Stomach (tissue), 19 donors: ENCODE results near the gene AOC2. TPM values are rescaled to one million over a fixed set of nuclear protein-coding genes. Genes with fewer than 3 reads are reported as not detected.

Experiments
- DNase-seq, 2 donors: peaks; one replicate each; pipeline versions ENCODE4 v3.0.0 to v3.0.0-alpha.2; 2013 to 2019
- H3K27ac ChIP-seq, 5 donors: fragments of 200-600 bp in 4 of 5; sonication (generic) in 4 of 5; one replicate each; pipeline ENCODE4 v1.5.1; 2013 to 2019; ENCODE audit warnings: mild to moderate bottlenecking in 1 of 5, moderate library complexity in 1 of 5
- H3K27me3 ChIP-seq, 3 donors: fragments of 200-600 bp; sonication (generic); one replicate each; pipeline ENCODE4 v1.5.1; 2017 to 2019; ENCODE audit warnings: mixed run types in 1 of 3
- H3K36me3 ChIP-seq, 4 donors: fragments of 200-600 bp; sonication (generic); 1 replicate in 3 of 4; 2 replicates in 1 of 4; pipeline ENCODE4 v1.5.1; 2016 to 2019
- H3K4me1 ChIP-seq, 4 donors: fragments of 200-600 bp; sonication (generic); one replicate each; pipeline ENCODE4 v1.5.1; 2016 to 2019
- H3K4me3 ChIP-seq, 4 donors: fragments of 200-600 bp; sonication (generic) in 3 of 4; one replicate each; pipeline ENCODE4 v1.5.1; 2016 to 2019; ENCODE audit warnings: mild to moderate bottlenecking in 1 of 4
- H3K9me3 ChIP-seq, 4 donors: fragments of 200-600 bp; sonication (generic); one replicate each; pipeline ENCODE4 v1.5.1; 2016 to 2019
- EP300 ChIP-seq: sonication (generic); formaldehyde crosslinking; IDR thresholded peaks from one replicate; pipeline ENCODE4 v1.6.1; 2017; ENCODE audit warnings: antibody characterized with exemption
- POLR2A ChIP-seq, 4 donors: fragments of 450-650 bp; IDR thresholded peaks; one replicate each; pipeline ENCODE4 v1.6.1; 2016; ENCODE audit warnings: antibody characterized with exemption in 4 of 4, control low read depth in 2 of 4, mild to moderate bottlenecking in 1 of 4, moderate library complexity in 1 of 4
- POLR2AphosphoS5 ChIP-seq, 3 donors: sonication (generic); formaldehyde crosslinking; IDR thresholded peaks; one replicate each; pipeline ENCODE4 v1.6.1; 2016; ENCODE audit warnings: antibody characterized with exemption in 3 of 3
- WGBS, 5 donors: extraction: QIAGEN DNeasy Blood & Tissue Kit in 3 of 5; methylation state at CpG; one replicate each; pipeline versions ENCODE4 v1.1.5 to v1.1.7; 2013 to 2018; 5-methylcytosine and 5-hydroxymethylcytosine counted together
- intact Hi-C: fragments of 100-400 bp; cut with DNase I; formaldehyde crosslinking; loops from one replicate; pipeline ENCODE4 v1.15.1; 2023; ENCODE audit warnings: low total_unique reads
- long read RNA-seq, 10 donors: transcript quantifications; one replicate each; lab custom pipeline, GENCODE V29; 2026
- polyA plus RNA-seq, 3 donors: library from polyadenylated mRNA; stranded (reverse); fragments of 200-250 nt; gene quantifications; one replicate each; pipeline ENCODE4 v1.2.3, GENCODE V29; 2013
- total RNA-seq, 5 donors: library from RNA; depleted of rRNA; stranded (reverse); fragments of >200 nt; gene quantifications; one replicate each; pipeline versions ENCODE4 v1.1.0 to v1.2.3, GENCODE V29; 2014 to 2016
- TF ChIP-seq, protein P1 (sequence below), 7 experiments: fragments of 450-650 bp in 4 of 7; fragments of 200-600 bp in 3 of 7; sonication (generic) in 3 of 7; IDR thresholded peaks; one replicate each; pipeline ENCODE4 v1.5.1; 2016 to 2019; ENCODE audit warnings: antibody characterized with exemption in 7 of 7, control low read depth in 2 of 7, mild to moderate bottlenecking in 1 of 7
- donor health status: healthy with polysubstance abuse.
- donor health status: Bipolar disorder and iron deficiency.
- donor health status: healthy.

The AOC2 gene, protein sequence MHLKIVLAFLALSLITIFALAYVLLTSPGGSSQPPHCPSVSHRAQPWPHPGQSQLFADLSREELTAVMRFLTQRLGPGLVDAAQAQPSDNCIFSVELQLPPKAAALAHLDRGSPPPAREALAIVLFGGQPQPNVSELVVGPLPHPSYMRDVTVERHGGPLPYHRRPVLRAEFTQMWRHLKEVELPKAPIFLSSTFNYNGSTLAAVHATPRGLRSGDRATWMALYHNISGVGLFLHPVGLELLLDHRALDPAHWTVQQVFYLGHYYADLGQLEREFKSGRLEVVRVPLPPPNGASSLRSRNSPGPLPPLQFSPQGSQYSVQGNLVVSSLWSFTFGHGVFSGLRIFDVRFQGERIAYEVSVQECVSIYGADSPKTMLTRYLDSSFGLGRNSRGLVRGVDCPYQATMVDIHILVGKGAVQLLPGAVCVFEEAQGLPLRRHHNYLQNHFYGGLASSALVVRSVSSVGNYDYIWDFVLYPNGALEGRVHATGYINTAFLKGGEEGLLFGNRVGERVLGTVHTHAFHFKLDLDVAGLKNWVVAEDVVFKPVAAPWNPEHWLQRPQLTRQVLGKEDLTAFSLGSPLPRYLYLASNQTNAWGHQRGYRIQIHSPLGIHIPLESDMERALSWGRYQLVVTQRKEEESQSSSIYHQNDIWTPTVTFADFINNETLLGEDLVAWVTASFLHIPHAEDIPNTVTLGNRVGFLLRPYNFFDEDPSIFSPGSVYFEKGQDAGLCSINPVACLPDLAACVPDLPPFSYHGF
- 1 to 10 TPM in 1 of 5 donors, under 1 TPM in 2, not detected in 2; 0.87 to 3.0 (median 0.92) TPM for total RNA-seq
- polyA plus RNA-seq: under 1 TPM in 2 of 3 donors, not detected in 1; 0.50 to 0.55 TPM
- long read RNA-seq, donor 1: 0 reads
- long read RNA-seq, donor 2: 0 reads
- long read RNA-seq, donor 3: 0 reads
- long read RNA-seq, donor 4: 0 reads
- long read RNA-seq, donor 5: 0 reads
- long read RNA-seq, donor 6: 0 reads
- long read RNA-seq, donor 7: 0 reads
- long read RNA-seq, donor 8: 0 reads
- long read RNA-seq, donor 9: 0 reads
- long read RNA-seq, donor 10: 0 reads

DNA sequence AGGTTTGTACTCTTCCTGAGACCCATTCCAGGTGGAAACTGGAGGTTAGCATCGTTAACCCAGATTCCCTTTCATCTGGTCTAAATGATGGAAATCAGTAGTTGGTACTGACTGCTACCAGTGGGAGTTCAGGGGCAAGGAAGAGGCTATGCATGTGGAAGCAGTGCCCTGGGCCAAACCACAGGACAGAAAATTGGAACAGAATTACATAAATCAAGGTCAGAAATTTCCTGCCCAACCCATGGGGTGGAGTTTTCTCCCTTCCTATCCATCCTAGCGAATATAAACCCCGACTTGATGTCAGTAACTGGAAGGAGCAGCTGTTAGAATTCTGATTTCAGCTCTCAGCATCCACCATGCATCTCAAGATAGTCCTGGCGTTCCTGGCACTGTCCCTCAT lies at the start of gene AOC2:
AOC2 (plus strand) TSS at position 310 of the 400 bp plus-strand sequence; CDS start at position 357, 47 bp downstream.
- intact Hi-C loops: loop anchor here (5.0 kb wide), 1 partner anchor 88 kb away; no protein-coding TSS in a partner anchor
- Histone ChIP-seq H3K36me3 (peaks cover 48 to 71% (median 68%) of the 10 kb centered on the region in 4 donors), H3K4me3 (no peak within 1 kb of the TSS), H3K9me3 (no peaks in the 10 kb centered on the region), H3K27ac (peak within 1 kb of the TSS in 1 of 5 donors; percentile 60), H3K4me1 (peaks cover 5 to 38% (median 22%) of the 10 kb centered on the region in 4 donors), H3K27me3 (no peaks in the 10 kb centered on the region)
- 70 to 86% (median 78%) methylated on average over 4 of the region's 4 CpGs for WGBS, 5 donors
- DNase-seq: no peak
- TF ChIP-seq EP300 (no peak), POLR2AphosphoS5 (IDR thresholded peaks at IDR 0.05) (no peak), POLR2A (IDR thresholded peaks at IDR 0.05) (no peak)
- TF ChIP-seq, protein P1, sequence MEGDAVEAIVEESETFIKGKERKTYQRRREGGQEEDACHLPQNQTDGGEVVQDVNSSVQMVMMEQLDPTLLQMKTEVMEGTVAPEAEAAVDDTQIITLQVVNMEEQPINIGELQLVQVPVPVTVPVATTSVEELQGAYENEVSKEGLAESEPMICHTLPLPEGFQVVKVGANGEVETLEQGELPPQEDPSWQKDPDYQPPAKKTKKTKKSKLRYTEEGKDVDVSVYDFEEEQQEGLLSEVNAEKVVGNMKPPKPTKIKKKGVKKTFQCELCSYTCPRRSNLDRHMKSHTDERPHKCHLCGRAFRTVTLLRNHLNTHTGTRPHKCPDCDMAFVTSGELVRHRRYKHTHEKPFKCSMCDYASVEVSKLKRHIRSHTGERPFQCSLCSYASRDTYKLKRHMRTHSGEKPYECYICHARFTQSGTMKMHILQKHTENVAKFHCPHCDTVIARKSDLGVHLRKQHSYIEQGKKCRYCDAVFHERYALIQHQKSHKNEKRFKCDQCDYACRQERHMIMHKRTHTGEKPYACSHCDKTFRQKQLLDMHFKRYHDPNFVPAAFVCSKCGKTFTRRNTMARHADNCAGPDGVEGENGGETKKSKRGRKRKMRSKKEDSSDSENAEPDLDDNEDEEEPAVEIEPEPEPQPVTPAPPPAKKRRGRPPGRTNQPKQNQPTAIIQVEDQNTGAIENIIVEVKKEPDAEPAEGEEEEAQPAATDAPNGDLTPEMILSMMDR (IDR thresholded peaks at IDR 0.05): no peak

DNA sequence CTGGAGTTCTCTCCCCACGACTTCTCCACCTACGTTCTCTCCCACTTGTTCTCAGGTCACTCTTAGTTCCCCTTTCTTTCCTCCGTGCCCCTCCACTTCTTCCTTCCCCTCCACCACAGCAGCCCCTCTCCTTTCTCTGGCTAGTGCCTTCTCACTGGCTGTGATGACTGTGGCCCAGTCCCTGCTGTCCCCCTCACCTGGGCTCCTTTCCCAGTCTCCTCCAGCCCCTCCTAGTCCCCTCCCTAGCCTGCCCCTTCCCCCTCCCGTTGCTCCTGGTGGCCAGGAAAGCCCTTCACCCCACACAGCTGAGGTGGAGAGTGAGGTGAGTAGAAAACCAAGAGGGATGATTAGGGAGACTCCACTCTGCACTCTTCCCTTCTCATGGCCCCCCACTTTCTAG lies 49.3 kb upstream of the AOC2 start:
- peak overlapping the region in 2 of 5 donors; percentile 21 to 31 for H3K27ac ChIP-seq
- intact Hi-C loops: no loop called here
- peaks cover 0 to 28% (median 17%) of the 10 kb centered on the region in 4 donors for H3K36me3 ChIP-seq
- DNase-seq: no peak
- peaks cover 14 to 36% (median 27%) of the 10 kb centered on the region in 4 donors for H3K4me1 ChIP-seq
- WGBS, 5 donors: 52 to 70% (median 63%) methylated on average over 4 of the region's 4 CpGs
- TF ChIP-seq POLR2A (IDR thresholded peaks at IDR 0.05) (no peak), POLR2AphosphoS5 (IDR thresholded peaks at IDR 0.05) (no peak), EP300 (no peak)
- TF ChIP-seq, protein P1 (IDR thresholded peaks at IDR 0.05): no peak
- no peaks in the 10 kb centered on the region for H3K9me3 ChIP-seq
- no peaks in the 10 kb centered on the region for H3K27me3 ChIP-seq
- H3K4me3 ChIP-seq: no peak overlapping the region

DNA sequence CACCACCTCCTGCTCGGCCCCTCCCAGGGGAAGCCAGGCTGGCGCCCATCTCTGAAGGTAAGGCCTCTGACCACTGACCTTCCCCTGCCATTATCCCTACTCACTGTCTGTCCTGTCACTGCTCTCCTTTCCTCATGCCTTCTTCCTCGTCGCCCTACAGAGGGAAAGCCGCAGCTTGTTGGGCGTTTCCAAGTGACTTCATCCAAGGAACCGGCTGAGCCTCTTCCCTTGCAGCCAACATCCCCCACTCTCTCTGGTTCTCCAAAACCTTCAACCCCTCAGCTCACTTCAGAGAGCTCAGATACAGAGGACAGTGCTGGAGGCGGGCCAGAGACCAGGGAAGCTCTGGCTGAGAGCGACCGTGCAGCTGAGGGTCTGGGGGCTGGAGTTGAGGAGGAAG lies 48.9 kb upstream of the AOC2 start:
- Histone ChIP-seq H3K27ac (peak overlapping the region in 2 of 5 donors; percentile 21 to 31), H3K4me1 (peaks cover 14 to 36% (median 27%) of the 10 kb centered on the region in 4 donors), H3K27me3 (no peaks in the 10 kb centered on the region), H3K4me3 (no peak overlapping the region), H3K9me3 (no peaks in the 10 kb centered on the region), H3K36me3 (peaks cover 0 to 28% (median 17%) of the 10 kb centered on the region in 4 donors)
- intact Hi-C loops: no loop called here
- 79 to 87% (median 85%) methylated on average over 10 of the region's 10 CpGs for WGBS, 5 donors
- no peak for DNase-seq
- no peak for TF ChIP-seq POLR2A (IDR thresholded peaks at IDR 0.05)
- TF ChIP-seq POLR2AphosphoS5 (IDR thresholded peaks at IDR 0.05): no peak
- TF ChIP-seq, protein P1 (IDR thresholded peaks at IDR 0.05): no peak
- no peak for TF ChIP-seq EP300
